ENCODE results near the gene AOX1. TPM values are rescaled to one million over a fixed set of nuclear protein-coding genes. Genes with fewer than 3 reads are reported as not detected.

Gene AOX1
- total RNA-seq, 1 experiment from 2014 or later: 3.5 TPM

GRCh38 chr2:200662727-200663126 is 76.9 kb downstream of the AOX1 start:
- H3K9me3 Mint-ChIP-seq: no peaks in the 10 kb centered on the region
- peaks cover 2% of the 10 kb centered on the region; the same call in 1 of the 2 replicates for H3K27me3 Mint-ChIP-seq (ENCODE audit: low read depth)
- peaks cover 0 to 5% of the 10 kb centered on the region in 2 experiments; a peak in 1 of 4 replicates for H3K4me1 Mint-ChIP-seq
- H4K8ac ChIP-seq (replicated peaks; ENCODE audit: insufficient read length, low read depth, low read length): no peak overlapping the region
- no peak overlapping the region for H4K5ac ChIP-seq (ENCODE audit: insufficient read length, low read depth, low read length)
- H3K27ac Mint-ChIP-seq: no peak overlapping the region; a peak in 1 of 7 replicates
- no peaks in the 10 kb centered on the region for H3K79me1 ChIP-seq (ENCODE audit: insufficient read depth, low read depth, low read length, poor library complexity, severe bottlenecking)
- no peak overlapping the region for H3K4me3 Mint-ChIP-seq
- no peak overlapping the region for H3K18ac ChIP-seq (ENCODE audit: insufficient read length, low read depth, low read length)
- WGBS (ENCODE audit: extremely low coverage, insufficient read length, low lambda C conversion rate): no CpG with 5 or more reads among the region's 7 CpGs
- H3K14ac ChIP-seq (ENCODE audit: insufficient read depth, low read length): no peak overlapping the region
- H2AK5ac ChIP-seq (ENCODE audit: insufficient read length, low read length): no peak overlapping the region
- no peaks in the 10 kb centered on the region for H4K20me1 ChIP-seq (ENCODE audit: control insufficient read depth, insufficient read depth, insufficient read length)
- no peak overlapping the region for H3K56ac ChIP-seq (ENCODE audit: insufficient read length, low read depth, low read length)
- no peak overlapping the region for H3K9ac ChIP-seq (ENCODE audit: extremely low read depth, insufficient read length, low read length)
- H2BK15ac ChIP-seq (ENCODE audit: low read depth, low read length): no peak overlapping the region
- no peaks in the 10 kb centered on the region for H3K23me2 ChIP-seq (ENCODE audit: insufficient read length, low read depth, low read length, poor library complexity, severe bottlenecking)
- H2BK120ac ChIP-seq (ENCODE audit: low read depth, low read length, poor library complexity, severe bottlenecking): no peak overlapping the region
- H3K36me3 Mint-ChIP-seq (ENCODE audit: insufficient read depth in 1 of 3, low read depth in 3 of 3): no peaks in the 10 kb centered on the region; a peak in 1 of 7 replicates
- H2BK12ac ChIP-seq (ENCODE audit: insufficient read length, low read depth, low read length): no peak overlapping the region
- no peak overlapping the region for H3K23ac ChIP-seq (ENCODE audit: insufficient read length, low read depth, low read length)
- no peak overlapping the region for H4K91ac ChIP-seq (ENCODE audit: insufficient read length, low read depth, low read length)
- no peak for DNase-seq
- H3T11ph ChIP-seq (ENCODE audit: low read length): no peak overlapping the region
- no peaks in the 10 kb centered on the region for H3K27me3 ChIP-seq (ENCODE audit: insufficient read depth, low read length)
- H2BK5ac ChIP-seq (ENCODE audit: insufficient read length, low read length): no peak overlapping the region
- H3K4ac ChIP-seq (ENCODE audit: low read depth, low read length): no peak overlapping the region
- H3K4me2 ChIP-seq (ENCODE audit: insufficient read depth, insufficient read length, low read length): no peak overlapping the region
- no peak for TF ChIP-seq CTCF (conservative IDR thresholded peaks at IDR 0.05)
- no peak overlapping the region for H3K27ac ChIP-seq (ENCODE audit: insufficient read length, low read depth, low read length)
- no peaks in the 10 kb centered on the region for H3K9me3 ChIP-seq (ENCODE audit: control insufficient read depth, low read depth, low read length)
- H2AFZ ChIP-seq (ENCODE audit: low read length): no peak overlapping the region
- H3K4me1 ChIP-seq (ENCODE audit: insufficient read depth, low read length): no peaks in the 10 kb centered on the region
- no peak overlapping the region for H2BK20ac ChIP-seq (ENCODE audit: low read depth, low read length, poor library complexity, severe bottlenecking)
- H3K79me2 ChIP-seq (ENCODE audit: insufficient read depth, low read length): no peaks in the 10 kb centered on the region

Measured in H9 (cell line).